HG03558 (cell line): ENCODE data around the gene CFAP69.
A peak's percentile ranks its signal among the peaks of the same experiment; 100 is the strongest.

Experiments
- ATAC-seq: cut with Tn5 transposase; IDR thresholded peaks from one replicate; pipeline ENCODE4 v1.9.1; 2021; ENCODE audit warnings: moderate number of reproducible peaks; ENCODE audit not compliant: unreplicated experiment; ENCODE audit errors: extremely low read depth

Gene CFAP69

GRCh38 chr7:90244909-90245851 lies at the start of gene CFAP69:
CFAP69 (plus strand) TSS chr7:90245174; CDS start chr7:90245425, 251 bp downstream.
- ATAC-seq, result peak; percentile 64

- ATAC-seq, result no peak
Observed at GRCh38 chr7:90201500-90202195, 43.3 kb upstream of the CFAP69 start.

- no peak for ATAC-seq
Observed at GRCh38 chr7:90207956-90208355, 37.0 kb upstream of the CFAP69 start.

GRCh38 chr7:90209776-90210175 lies 35.2 kb upstream of the CFAP69 start:
- ATAC-seq, result no peak

GRCh38 chr7:90210475-90210874 lies 34.5 kb upstream of the CFAP69 start:
- no peak for ATAC-seq

DNA sequence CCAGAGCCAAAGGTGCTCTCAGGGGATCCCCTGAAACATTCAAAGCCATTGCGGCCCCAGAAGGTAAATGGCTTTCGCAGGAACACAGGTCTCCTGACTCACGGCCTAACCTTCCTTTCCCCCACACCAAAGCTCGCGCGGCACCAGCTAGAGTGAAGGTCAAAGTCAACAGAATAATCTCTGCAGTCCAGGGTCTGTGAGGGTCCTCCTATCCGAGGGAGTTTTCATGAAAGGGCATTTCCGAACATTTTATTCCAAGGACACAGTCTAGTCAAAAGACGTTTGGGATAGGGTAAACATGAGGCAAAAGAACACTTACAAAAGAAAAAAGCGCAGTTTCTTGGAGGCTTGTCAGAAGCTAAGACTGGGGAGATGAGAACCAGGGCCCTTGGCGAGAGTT lies 34.0 kb upstream of the CFAP69 start:
- no peak for ATAC-seq

DNA sequence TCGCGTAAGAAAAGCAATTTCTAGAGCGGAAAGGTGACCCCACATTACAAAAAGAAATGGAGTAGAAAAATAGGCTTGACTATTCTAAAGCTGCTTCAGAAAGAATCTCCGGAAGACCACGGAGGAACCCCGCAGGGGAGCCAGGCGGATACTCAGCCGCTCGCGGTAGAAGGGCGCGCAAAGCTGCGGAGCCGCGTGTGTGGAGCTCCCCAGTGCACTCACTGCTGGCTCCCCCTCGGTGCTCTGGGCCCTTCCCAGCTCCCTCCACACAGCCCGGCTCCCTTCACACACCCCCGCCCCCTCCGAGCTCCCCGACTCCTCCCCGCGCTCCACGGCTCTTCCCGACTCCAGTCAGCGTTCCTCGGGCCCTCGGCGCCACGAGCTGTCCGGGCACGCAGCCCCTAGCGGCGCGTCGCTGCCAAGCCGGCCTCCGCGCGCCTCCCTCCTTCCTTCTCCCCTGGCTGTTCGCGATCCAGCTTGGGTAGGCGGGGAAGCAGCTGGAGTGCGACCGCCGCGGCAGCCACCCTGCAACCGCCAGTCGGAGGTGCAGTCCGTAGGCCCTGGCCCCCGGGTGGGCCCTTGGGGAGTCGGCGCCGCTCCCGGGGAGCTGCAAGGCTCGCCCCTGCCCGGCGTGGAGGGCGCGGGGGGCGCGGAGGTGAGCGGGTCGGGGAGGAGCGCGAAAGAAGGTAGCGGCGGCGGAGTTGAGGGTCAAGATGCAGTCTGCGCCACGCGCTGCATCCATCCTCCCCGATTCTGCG lies 33.4 kb upstream of the CFAP69 start, which contains the start of gene STEAP2:
TSS of gene STEAP2 (plus strand) at position 350 of the 758 bp plus-strand sequence. CDS start 13,343 bp downstream, outside the sequence.
- ATAC-seq, result peak; percentile 73

DNA sequence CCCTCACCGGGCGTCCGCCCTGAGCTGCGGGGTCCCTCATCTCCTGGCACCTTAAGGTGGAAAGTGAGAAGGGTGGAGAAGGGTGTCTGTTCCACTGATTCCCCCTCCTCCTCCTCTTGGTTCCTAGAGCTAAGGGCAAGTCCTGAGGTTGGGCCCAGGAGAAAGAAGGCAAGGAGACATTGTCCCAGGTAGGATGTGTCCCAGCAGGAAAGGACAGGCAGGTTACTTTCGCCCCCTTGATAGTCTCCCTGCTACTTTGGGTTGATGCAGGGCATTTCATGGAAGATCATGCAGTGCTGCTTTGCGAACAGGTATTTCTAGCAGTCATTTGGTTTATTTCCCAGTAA lies 32.9 kb upstream of the CFAP69 start:
- no peak for ATAC-seq

- ATAC-seq, result no peak
Observed at GRCh38 chr7:90213521-90213920, 31.5 kb upstream of the CFAP69 start.

DNA sequence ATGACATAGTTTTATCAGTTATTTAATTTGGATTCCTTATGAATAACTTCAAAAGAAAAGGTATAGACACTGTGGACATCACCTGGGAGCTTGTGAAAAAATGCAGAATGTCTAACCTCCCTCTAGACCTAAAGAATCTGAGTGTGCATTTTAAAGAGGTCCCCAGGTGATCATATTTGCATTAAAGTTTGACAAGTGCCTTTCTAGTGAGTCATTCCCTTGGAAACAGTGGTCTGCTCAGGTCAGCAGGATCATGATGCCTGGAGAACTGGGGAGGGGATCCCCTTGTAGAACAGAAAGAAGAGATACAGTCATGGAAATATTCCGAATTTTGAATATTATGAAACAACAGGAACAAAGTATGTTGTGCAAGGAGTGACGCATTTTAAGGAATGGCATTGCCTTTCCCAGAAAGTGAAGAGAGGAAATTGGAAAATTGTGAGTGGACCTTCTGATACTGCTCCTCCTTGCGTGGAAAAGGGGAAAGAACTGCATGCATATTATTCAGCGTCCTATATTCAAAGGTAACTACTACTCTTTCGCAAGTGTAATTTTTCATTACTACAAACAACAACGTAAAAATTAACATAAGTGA lies 28.8 kb upstream of the CFAP69 start:
- ATAC-seq, result no peak

DNA sequence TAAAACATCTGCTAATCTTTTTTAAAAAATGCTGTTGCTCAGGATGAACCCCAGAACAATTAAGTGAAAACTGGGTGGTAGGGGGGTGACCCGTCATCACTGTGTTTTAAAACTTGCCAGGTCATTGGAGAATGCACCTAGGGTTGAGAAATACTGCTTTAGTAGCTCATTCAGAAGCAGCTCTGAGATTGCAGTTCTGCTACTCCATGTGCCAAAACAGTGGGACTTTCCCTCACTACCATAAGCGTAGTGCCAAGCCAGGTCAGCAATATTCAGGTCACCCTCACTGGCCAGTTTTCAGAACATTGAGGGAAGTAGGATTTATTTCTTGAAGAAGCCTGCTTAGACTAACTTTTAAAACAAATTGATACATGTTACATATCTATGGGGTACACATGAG lies 28.2 kb upstream of the CFAP69 start:
- ATAC-seq, result no peak

DNA sequence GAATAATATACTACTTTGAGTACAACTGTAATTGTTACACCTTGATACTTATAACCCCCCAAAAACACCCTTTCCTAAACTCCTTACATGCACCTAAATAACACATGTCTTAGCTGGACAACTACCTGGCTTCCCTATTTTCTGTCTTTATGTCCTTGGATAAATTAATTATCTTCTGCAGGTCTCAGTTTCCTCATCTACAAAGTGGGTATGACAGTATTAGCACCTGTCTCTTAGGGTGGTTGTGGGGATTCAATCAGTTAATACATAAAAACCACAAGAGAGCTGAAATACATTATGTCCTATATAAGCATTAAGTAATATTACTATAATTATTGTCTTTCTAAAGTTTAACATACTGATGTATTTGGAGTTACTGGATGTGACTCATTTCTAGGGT lies 22.6 kb upstream of the CFAP69 start:
- no peak for ATAC-seq

DNA sequence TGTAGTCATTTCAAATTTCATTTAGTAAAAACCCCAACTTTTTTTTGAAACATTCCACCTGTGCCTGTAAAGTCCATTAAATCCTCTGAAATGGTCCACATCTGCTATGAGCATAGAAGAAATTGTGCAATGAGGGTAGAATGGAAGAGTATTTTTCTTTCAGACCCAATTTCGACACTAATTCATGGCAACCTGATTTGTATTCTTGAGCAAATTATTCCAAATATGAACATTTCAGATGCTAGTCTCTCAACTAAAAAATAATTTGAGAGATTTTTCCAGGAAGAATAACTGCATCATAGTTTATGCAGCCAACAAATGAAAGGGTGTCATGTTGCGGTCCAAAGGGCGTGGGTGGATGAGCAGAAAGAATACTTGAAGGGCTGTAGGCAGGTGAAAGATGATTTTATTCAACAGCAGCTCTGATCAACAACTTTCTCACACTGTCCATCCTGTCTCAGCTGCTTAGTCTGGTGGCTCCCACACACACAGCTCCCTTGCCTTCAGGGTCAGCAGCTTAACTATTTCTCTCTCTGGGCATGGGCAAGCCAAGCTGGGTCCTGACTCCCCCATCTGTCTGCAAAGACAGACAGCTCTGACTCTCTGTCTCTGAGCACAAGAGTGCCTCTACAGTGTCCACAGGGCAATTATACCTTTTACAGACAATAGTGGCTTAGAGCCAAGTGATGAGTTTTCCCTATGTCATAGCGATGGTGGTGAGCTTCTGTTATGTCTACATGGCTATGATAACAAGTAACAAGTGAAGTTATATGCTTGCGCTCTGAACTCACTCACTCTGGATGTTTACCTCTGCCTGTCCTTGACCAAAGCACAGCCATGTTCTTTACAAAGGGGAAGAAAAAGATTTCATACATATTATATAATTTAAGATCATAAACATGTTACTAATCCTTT lies 21.9 kb upstream of the CFAP69 start:
- no peak for ATAC-seq

DNA sequence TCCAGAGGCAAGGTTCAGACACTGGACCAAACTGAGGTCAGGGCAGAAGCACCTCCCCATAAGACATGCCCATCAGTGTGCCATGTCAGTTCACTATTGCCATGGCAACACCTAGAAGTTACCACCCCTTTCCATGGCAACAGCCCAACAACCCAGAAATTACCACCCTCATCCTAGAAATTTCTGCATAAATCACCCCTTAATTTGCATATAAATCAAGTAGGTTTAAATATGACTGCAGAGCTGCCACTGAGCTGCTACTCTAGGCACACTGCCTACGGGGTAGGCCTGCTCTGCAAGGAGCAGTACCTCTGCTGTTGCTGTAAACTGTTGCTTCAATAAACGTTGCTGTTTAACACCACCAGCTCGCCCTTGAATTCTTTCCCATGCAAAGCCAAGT lies 20.8 kb upstream of the CFAP69 start:
- no peak for ATAC-seq

DNA sequence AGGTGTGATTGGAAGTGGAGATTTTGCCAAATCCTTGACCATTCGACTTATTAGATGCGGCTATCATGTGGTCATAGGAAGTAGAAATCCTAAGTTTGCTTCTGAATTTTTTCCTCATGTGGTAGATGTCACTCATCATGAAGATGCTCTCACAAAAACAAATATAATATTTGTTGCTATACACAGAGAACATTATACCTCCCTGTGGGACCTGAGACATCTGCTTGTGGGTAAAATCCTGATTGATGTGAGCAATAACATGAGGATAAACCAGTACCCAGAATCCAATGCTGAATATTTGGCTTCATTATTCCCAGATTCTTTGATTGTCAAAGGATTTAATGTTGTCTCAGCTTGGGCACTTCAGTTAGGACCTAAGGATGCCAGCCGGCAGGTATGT lies 19.8 kb upstream of the CFAP69 start:
- ATAC-seq, result no peak

DNA sequence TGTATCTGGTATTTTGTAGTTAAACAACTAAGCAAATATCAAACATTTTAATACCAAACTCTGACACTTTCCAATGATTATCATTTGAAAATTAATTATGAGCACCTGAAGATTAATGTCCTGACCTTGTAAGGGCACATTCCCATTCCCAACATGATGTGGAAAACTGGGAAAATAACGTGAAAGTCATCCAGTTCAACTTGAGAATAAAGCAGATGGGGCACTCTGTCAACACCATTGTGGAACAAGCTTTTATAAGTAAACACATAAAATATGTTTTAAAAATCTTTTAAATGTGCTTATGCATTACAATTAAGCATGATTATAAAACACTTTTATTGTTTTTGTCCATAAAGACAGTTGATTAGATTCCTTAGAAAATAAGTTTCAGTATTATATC lies 19.4 kb upstream of the CFAP69 start:
- no peak for ATAC-seq

DNA sequence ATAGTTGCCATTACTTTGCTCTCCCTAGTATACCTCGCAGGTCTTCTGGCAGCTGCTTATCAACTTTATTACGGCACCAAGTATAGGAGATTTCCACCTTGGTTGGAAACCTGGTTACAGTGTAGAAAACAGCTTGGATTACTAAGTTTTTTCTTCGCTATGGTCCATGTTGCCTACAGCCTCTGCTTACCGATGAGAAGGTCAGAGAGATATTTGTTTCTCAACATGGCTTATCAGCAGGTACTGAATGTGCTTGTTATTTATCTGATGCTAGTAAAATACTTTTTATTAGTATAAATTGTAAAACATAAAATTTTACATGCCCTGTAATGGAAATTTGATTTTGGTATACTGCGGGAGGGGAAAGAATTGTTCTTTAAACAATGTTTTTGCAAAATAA lies 17.7 kb upstream of the CFAP69 start:
- no peak for ATAC-seq

DNA sequence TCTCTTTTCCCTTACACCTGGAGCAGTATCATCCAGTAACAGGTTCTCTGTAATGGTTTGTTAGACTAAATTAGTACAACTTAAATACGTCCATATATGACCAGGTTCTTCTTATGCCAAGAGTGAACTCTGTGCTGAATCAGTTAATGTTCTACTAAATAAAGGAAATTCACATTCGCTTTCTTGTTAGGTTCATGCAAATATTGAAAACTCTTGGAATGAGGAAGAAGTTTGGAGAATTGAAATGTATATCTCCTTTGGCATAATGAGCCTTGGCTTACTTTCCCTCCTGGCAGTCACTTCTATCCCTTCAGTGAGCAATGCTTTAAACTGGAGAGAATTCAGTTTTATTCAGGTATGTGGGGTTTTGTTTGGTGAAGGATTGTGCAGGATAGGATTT lies 15.3 kb upstream of the CFAP69 start:
- no peak for ATAC-seq

GRCh38 chr7:90230834-90231233 lies 14.1 kb upstream of the CFAP69 start:
- no peak for ATAC-seq
